GM19372 (cell line): ENCODE measurements around the gene SPACA4.

Experiments used
- ATAC-seq: cut with Tn5 transposase; IDR thresholded peaks from one replicate; pipeline ENCODE4 v1.9.1; 2021; ENCODE audit warnings: mild to moderate bottlenecking, low read depth, moderate library complexity; ENCODE audit not compliant: unreplicated experiment

SPACA4 gene

GRCh38 chr19:48646722-48647216, 40.2 kb downstream of the SPACA4 start:
- no peak for ATAC-seq

- ATAC-seq = no peak
These were observed 41.6 kb downstream of the SPACA4 start for GRCh38 chr19:48648134-48648533.

DNA sequence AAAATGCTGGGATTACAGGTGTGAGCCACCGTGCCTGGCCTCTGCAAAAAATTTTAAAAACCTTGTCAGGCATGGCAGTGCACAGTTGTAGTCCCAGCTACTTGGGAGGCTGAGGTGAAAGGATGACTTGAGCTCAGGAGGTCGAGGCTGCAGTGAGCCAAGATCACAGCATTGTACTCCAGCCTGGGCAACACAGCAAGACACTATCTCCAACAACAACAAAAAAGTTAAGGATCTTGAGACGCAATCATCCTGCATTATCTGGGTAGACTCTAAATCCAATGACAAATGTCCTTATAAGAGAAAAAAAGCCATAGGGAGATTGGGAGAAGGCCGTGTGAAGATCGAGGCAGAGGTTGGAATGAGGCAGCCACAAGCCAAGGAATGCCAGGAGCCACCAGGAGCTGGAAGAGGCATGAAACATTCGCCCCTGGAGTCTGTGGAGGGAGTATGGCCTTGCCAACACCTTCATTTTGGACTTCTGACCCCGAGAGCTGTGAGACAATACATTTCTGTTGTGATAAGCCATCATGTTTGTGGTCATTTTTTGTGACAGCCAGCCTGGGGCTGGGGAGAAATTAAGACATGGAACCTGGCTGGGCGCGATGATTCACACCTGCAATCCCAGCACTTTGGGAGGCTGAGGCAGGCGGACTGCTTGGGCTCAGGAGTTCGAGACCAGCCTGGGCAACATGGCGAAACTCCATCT, 44.6 kb downstream of the SPACA4 start:
- no peak for ATAC-seq

- ATAC-seq = no peak
These were observed 45.1 kb downstream of the SPACA4 start for GRCh38 chr19:48651683-48652048.

- ATAC-seq = no peak
These were observed 47.9 kb downstream of the SPACA4 start for GRCh38 chr19:48654299-48655059.

DNA sequence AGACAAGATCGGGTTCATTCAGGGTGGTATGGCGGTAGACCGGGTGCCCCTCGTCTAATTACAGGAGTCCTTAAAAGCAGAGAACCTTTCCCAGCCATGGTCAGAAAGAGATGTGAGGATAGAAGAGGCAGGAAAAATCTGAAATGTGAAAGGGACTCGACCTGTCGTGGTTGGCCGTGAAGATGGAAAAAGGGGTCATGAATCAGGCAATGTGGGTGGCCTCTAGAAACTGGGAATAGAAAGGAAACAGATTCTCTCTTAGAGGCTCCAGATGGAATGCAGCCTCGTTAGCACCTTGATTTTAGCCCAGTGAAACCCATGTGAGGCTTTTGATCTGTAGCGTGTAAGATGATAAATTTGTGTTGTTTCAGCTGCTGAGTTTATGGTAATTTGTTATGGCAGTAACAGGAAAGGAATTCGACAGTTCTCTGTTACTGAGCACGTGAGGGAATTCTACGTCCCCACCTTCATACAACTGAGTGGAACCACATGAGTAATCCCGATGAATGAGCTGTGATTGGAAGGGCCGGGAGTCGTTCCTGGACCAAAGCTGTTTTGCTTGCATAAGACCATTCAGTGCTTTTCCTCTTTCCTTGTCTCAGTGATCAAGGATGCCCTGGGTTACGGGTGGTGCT, 50.4 kb downstream of the SPACA4 start:
- ATAC-seq = no peak
